NCI-H128 (cell line): ENCODE results near the gene LAMA2.
"Not testable (repeated sequence)": the region's sequence is repeated elsewhere in the genome, so short reads cannot be mapped to it uniquely, and the experiment has no call there.

ENCODE experiments used
- DNase-seq: peaks from one replicate; lab custom pipeline; 2025; ENCODE audit not compliant: unreplicated experiment; lab: John Stamatoyannopoulos, UW

Gene LAMA2

DNA sequence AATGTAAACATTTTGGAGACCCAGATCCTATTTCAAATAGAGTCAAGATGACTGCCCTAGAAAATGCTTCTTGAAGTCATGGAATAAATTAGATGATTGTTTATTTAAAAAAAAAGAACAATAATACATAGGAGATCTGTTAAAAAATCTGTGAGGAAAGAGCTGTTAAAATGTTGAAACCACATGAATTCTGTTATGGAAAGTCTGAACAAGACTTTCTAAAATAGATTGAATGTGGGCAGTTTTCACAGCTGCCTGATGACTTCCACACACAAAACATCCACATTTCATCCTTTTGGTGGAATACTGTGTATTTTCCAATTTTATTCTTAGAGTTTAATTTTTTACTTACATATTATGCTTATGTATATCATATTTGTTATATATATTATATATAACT lies 186.1 kb downstream of the LAMA2 start:
- no peak for DNase-seq

DNA sequence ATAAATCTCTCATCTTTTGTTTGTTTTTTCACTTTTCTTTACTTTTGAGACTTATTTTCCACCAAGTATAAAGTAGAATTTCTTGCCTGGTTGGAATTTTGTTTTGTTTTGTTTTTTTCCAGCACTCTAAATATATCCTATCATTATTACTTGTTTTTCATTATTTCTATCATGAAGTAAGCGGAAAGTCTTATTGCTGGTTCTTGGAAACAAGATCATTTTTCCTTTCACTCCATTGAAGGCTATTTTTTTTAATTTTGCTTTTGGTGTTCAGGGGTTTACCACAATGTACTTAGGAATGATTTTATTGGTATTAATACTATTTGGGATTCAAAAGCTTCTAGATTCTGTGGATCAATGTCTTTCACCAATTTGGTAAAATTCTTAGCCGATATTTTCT lies 190.1 kb downstream of the LAMA2 start:
- no peak for DNase-seq

DNA sequence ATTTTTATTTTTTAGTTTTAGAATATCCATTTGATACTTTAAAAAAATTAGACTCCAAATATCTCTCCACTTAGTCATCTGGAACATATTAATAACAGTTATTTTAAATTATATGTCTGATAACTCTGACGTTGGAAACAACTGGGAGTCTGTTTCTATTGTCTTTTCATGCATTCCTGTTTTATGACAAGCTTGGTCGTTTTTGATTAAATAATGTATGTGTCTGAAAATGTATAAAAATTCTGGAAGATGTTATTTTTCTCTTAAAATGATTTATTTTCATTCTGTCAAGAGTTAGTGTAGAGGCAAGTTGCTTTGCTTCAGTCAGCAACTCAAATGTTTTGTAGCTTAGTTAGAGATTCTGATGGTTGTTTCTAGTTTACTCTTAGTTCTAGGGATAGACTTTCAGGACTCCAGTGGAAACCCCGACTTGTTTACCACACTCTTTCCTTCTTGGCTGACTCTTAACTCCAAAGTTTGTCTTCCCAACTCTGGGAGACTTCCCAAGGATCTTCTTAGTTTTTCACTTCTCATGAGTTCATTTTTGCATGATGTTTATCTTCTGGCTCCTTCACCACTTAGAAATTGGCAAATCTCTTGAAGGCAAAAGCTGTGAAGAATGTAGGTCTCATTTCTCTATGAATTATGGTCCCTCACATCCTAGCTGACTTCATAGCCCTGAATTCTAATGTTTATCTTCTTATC lies 190.9 kb downstream of the LAMA2 start:
- no peak for DNase-seq

DNA sequence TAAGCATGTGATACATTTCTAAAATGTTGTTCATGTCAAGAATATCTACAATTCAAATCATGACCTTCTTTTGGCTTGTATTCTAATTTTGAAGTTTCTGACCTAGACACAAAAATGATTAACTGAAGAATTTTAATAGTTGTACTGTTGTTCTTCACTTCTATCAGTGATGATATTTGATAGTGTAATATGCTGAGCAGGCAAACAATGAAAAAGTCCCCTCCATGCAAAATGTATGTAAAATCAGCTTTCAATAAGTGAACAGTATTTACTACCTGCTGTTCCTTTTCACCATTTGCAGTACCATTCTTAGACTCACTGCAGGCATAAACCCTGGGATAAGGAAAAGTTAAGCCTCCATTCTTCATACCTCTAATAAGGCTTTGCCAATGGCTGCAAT lies 201.5 kb downstream of the LAMA2 start:
- DNase-seq = no peak

DNA sequence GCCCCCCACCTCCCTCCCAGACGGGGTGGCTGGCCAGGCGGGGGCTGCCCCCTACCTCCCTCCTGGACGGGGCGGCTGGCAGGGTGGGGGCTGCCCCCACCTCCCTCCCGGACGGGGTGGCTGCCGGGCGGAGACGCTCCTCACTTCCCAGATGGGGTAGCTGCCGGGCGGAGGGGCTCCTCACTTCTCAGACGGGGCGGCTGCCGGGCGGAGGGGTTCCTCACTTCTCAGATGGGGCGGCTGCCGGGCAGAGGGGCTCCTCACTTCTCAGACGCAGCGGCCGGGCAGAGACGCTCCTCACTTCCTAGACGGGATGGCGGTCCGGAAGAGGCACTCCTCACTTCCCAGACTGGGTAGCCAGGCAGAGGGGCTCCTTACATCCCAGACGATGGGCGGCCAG lies 205.5 kb downstream of the LAMA2 start:
- not testable (repeated sequence) for DNase-seq

DNA sequence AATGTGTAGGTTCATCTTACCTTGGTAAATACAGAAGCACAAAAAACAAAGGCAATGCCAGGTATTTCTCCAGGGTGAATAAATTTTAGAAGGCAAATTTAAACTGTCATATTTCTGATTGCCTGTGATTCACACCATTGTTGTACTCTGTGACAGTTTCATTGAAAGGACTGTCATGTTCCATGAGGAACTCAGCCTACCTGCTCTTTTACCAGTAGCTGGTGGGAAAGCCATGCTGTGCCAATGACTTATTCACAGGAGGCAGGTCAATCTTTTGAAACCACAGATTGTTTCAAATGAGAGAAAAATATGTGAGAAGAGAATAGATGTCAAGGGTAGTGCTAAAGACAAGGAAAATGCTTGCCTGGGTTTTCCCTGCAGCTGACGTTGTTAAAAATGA lies 206.4 kb downstream of the LAMA2 start:
- no peak for DNase-seq

DNA sequence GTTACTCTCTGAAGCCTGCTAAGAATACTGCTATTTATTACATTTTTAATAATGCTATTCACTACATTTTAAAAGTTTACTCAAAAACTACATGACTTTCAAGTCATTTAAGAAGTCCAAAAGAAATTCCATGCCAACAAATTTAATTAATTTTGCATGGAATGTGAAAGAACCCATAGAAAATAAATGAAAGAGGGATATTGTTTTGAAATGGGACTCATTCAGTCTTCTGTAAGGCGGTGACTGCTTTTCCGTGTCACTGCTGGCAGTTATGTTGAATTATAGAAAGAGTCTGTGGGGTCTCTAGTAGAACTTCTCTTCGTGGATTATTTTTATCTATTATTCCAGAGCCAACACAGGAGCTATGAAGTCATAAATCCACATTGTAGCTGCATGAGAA lies 211.2 kb downstream of the LAMA2 start:
- no peak for DNase-seq

DNA sequence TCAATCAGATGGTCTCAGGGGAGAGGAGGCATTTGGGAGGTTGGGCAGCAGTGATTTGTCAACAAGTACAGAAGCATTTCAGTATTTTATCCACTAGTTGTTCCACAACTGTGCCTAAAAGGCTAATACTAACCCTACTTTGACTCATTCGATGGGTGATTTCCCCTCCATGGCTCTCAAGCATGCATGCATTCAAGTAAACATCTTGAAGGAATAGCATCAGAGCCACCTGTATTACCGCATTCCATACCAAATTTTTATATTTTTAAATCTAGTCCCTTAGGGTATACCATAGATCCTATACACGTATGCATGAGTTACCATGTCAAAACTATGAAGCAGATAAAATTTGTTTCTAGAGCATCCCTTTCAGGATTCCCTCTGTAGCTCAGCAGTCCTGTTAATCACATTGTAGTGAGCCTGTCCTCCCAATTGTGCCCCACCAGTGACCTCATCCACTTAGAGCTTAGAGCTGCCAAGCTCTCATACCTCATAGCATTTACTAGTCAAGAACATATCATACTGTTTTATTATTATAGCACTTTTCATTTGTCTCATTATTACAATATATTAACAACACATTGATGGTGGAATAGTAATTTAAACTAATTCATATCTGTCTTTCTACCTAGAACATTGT lies 213.8 kb downstream of the LAMA2 start:
- DNase-seq = no peak

DNA sequence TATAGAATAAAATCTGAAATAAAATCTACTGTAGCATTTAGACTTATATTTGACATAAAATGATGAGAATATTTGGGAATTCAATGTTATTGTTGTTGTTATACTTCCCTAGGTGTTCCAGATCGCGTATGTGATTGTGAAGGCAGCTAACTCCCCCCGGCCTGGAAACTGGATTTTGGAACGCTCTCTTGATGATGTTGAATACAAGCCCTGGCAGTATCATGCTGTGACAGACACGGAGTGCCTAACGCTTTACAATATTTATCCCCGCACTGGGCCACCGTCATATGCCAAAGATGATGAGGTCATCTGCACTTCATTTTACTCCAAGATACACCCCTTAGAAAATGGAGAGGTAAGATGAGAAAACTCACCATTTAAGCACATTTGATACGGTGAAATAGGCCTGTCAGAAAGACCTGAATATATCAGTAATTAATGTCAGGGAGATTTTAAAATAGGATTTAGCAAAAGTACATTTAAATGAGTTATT lies 215.2 kb downstream of the LAMA2 start:
- no peak for DNase-seq

DNA sequence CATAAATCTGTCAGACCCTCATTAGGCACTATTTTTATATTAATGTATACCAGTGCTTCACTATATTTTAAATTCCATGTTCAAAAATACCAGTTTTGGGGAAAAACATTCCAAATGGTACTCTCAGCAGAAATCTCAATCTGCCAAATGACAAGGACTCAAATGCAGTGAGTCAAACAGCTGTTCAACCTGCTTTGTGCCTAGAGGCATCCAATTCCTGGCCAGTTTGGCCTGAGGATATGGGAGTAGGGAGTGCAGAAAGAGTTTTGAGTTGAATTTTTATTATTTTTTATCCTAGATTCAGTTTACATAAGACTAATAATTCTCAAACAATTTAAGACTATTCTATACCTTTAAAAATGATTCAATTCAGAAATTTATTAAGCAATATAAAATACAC lies 216.8 kb downstream of the LAMA2 start:
- DNase-seq = no peak

DNA sequence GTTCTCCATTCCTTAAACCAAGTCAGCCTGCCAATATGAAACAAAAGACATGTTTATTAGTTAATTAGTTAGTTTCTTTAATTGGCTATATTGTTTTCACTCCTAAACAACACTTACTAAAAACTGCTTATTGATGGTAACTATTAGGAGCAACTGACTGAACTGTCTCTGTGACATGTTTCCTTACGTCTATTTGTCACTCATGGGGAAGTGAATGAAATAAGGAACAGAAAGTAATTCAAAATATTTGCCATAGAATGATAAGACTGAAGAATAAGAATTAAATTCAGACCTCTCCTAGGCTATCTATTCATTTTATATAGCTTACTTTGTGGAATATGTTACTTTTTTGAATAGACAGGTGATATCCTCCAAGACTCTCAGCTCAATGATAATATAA lies 217.2 kb downstream of the LAMA2 start:
- DNase-seq = no peak

DNA sequence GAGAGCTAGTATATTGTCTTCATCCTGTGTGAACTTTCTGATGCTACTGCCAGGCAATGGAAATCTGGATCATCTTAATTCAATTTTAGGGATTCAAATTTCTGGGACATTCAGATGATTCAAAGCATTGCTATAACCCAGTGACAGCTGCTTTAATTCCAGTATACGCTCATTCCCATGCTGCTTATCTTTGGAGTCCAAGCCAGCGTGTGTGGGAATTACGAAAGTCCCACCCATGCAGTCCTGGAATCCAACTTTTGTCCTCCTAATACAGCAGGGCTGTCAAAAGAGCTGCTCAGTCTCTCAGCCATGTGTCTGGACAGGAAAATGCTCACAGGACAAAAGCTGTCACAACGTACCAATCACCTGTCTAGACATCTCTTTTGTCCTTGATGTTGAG lies 219.8 kb downstream of the LAMA2 start:
- no peak for DNase-seq

DNA sequence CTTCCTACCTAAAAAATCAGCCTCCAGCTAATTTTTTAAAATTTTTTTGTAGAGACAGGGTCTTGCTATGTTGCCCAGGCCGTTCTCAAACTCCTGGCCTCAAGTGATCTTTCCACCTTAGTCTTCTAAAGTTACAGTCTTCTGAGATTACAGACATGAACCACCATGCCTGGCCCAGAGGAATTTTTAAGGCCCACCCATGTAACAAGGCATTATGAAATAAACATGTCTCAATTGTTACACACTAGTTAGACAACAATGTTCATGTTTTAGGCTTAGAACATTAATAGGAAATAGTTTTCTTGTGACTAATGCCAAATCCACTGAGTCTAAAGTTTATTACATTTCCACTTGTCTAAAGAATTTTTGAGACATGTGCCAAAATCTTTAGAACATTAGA lies 221.2 kb downstream of the LAMA2 start:
- no peak for DNase-seq

DNA sequence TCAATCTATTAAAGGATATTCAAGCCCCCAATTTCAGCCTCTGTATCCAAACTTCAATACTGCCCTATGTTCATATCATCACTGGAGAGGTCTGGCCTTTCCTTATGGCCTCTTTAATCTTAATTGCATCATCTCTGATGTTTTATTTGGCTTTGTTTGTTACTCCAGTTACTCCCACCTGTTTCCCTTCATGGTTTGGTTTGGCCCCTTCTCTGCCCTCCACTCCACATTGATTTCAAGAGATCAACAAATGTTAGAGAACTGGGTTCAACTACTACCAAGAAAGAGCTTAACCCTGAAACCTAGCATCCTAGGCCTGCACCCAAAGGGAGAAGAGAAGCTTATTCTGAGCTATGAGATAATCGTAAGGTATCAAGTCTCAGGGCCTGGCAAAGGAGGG lies 221.6 kb downstream of the LAMA2 start:
- no peak for DNase-seq

DNA sequence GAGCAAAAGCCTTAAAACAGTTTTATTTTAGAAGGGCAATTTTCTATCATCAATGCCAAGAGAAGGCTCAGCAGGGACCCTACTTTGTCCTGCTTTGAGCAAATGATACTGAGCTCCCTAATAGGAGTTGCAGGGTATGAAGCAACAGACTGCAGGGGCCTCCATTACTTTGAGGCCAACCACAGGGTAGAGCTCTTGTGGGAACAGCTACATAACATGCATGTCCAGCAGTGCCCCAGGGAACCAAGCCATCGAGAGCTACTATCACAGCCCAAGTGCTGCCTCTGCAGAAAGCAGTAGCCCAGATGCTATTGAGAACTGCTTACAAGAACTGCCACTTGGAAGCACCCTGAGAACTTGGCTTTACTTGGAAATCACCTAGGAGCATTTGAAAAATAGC lies 222.1 kb downstream of the LAMA2 start:
- DNase-seq = no peak

DNA sequence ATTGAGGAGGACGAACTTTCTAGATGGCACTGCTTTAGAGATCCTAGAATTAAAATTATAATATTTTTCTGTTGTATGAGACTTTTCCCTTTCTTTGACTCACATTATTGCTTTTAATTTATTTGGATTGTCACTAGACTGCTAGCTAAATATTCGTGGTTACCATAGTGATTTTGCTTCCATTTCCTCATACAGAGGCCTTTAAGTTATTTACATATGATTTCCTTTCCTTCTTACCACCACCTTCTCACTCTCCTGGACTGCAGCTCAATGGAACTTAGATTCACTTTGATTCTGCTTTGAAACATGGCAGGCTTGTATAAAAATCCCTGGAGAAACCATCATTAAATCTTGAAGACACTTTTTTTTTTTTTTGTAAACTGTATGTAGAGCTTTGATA lies 222.9 kb downstream of the LAMA2 start:
- no peak for DNase-seq

DNA sequence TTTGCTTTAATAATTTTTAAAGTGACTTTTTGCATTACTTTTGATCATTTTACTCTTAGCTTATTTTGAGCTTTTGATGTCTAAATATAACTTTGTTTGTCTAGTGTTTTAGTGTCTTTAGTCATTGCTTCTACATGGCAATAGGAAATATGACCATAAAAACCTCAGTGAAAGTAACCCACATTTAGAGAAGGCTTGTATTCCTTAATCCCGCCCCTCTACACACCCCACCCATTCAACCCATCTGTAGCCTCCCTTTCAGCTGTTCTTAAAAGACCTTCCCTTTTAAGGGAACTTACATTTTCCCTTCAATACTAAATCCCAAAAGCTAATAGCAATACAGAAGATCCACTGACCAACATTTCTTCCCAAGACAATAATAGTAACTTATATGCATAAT lies 225.4 kb downstream of the LAMA2 start:
- no peak for DNase-seq

DNA sequence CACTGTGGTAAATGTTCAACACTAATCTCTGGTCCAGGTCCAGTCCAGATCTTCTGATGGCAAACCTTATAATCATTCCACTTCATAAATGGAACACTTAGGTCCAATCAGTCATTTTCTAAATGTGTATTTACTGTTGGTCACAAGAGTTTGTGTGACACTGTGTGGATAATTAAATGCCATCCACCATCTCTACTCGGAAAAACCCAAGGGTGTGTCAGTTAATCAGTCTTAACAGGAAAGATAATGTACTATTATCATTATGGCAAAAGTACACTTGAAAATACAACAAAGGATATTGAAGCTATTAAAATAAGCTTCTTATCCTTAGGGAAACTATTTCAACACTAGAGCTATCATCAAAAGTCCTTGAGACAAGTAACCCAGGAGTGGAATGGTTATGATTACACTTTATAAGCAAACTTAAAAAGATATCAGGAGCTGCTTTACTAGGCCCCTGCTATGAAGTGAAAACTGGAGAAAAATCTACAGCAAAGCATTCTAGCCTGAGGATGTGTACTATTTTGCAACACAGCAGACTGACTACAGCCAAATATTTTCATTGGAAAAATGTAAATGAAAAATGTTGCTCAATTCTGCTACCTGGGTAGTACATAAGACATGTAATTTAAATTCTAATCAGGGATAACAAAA lies 227.9 kb downstream of the LAMA2 start:
- no peak for DNase-seq

DNA sequence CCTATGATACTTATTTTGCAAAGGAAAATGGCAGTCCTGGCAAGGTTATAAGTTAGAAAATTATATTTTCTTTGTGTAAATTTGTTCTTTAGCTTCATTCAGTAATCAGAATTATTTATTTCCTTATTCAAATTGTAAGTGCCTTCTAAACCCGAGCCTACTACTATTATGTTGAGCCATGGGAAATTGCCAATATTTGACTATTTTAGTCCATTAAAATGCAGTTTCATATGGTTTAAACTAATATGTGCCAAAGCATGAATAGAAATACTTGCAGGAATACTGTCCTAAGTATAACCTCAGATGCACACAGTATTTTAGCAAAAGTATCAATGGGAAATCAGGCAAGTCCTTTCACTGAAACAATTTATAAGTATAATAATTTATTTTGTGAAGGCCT lies 228.4 kb downstream of the LAMA2 start:
- no peak for DNase-seq

DNA sequence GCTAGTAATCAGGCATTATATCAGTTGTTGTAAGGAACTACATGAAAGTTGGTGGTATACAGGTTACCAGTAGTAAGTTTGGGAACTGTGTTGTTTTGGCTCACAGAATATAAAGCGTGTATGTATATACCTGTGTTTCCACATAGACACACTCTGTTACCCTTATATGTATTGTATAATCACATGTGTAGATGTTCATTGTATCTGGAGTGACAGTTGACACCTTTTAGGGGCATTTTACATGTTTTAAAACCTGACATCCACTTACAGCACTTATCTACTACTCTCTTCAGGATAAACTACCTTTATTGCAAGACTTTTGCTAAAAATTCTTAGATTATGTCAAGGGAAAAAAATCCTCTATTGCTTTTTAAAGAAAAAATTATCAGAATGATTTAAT lies 228.9 kb downstream of the LAMA2 start:
- DNase-seq = no peak

DNA sequence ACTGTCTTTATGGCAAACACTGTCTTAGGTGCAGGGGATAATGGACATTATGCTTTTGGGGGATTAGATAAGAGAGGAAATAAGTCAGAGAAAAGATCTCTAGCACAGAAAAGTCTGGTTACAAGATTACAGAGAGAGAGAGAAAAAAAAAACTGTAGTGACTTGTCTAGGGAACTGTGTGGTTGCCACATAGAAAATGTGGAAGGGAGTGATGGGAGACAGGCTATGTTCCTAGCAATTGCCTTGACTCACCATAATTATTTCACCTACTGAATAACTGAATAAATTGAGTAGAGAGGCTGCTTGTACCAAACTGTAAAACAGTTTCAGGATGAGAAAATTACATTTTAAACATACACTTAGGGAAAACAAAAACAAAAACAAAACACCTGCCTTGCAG lies 229.7 kb downstream of the LAMA2 start:
- no peak for DNase-seq

DNA sequence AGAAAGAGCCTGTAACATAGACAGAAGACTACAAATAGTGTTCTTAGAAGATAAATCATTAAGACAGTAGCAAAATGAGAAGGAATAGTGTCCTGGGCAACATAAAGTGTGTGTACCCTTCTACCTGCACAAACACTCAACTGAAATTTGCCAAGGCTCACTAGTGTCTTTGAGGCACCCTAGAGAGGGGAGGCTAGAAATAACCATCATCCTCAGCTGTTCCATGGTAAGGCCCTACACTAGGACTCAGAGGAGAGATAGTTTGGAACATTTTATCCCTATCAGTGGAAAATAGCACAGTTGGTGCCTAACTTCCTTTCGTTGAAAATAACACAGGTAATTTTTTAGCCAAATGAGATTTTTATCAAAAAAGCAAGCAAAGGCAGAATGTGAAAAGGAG lies 230.7 kb downstream of the LAMA2 start:
- no peak for DNase-seq
